Activated naive CD8-positive, alpha-beta T cell treated with anti-CD3 and anti-CD28 coated beads, Interleukin-2, amount 50 U/mL, for 24 hours (primary cell): ENCODE data around the gene RDX.

Experiments used
- ATAC-seq: fragments of 150-1000 bp; cut with Tn5 transposase; one replicate; pipeline ENCODE4 v1.10.0; 2021
- DNase-seq: peaks from one replicate; pipeline ENCODE4 v3.0.0; 2021
- H3K27ac Mint-ChIP-seq: one replicate; pipeline ENCODE4 v1.8.0; 2021; ENCODE audit warnings: mild to moderate bottlenecking, mixed read lengths
- H3K27me3 Mint-ChIP-seq: one replicate; pipeline ENCODE4 v1.8.0; 2021; ENCODE audit warnings: mixed read lengths
- H3K36me3 Mint-ChIP-seq: one replicate; pipeline ENCODE4 v1.8.0; 2021; ENCODE audit warnings: low read depth, mixed read lengths
- H3K4me1 Mint-ChIP-seq: one replicate; pipeline ENCODE4 v1.8.0; 2021; ENCODE audit warnings: mixed read lengths
- H3K4me3 Mint-ChIP-seq: one replicate; pipeline ENCODE4 v1.8.0; 2021; ENCODE audit warnings: mild to moderate bottlenecking, moderate library complexity, mixed read lengths
- H3K9me3 Mint-ChIP-seq: one replicate; pipeline ENCODE4 v1.8.0; 2021; ENCODE audit warnings: mixed read lengths

Gene RDX

GRCh38 chr11:110269996-110270395 lies 26.4 kb downstream of the RDX start:
- H3K36me3 Mint-ChIP-seq = peaks cover 34% of the 10 kb centered on the region
- H3K27ac Mint-ChIP-seq = no peak overlapping the region
- no peak overlapping the region for H3K4me3 Mint-ChIP-seq
- no peak for ATAC-seq
- no peaks in the 10 kb centered on the region for H3K9me3 Mint-ChIP-seq
- no peak for DNase-seq
- no peaks in the 10 kb centered on the region for H3K27me3 Mint-ChIP-seq
- no peaks in the 10 kb centered on the region for H3K4me1 Mint-ChIP-seq

GRCh38 chr11:110268441-110268840 lies 28.0 kb downstream of the RDX start:
- H3K9me3 Mint-ChIP-seq = no peaks in the 10 kb centered on the region
- no peak overlapping the region for H3K4me3 Mint-ChIP-seq
- no peaks in the 10 kb centered on the region for H3K27me3 Mint-ChIP-seq
- DNase-seq (no peak), ATAC-seq (no peak)
- H3K4me1 Mint-ChIP-seq = no peaks in the 10 kb centered on the region
- H3K27ac Mint-ChIP-seq = no peak overlapping the region
- peaks cover 38% of the 10 kb centered on the region for H3K36me3 Mint-ChIP-seq

GRCh38 chr11:110262072-110262403 lies 34.4 kb downstream of the RDX start:
- Mint-ChIP-seq H3K27ac (no peak overlapping the region), H3K27me3 (no peaks in the 10 kb centered on the region), H3K4me1 (peaks cover 1% of the 10 kb centered on the region), H3K4me3 (no peak overlapping the region), H3K36me3 (peaks cover 43% of the 10 kb centered on the region), H3K9me3 (no peaks in the 10 kb centered on the region)
- no peak for DNase-seq
- ATAC-seq = no peak

GRCh38 chr11:110261195-110262071 lies 35.0 kb downstream of the RDX start:
- Mint-ChIP-seq H3K4me3 (no peak overlapping the region), H3K9me3 (no peaks in the 10 kb centered on the region), H3K4me1 (peaks cover 1% of the 10 kb centered on the region), H3K27ac (no peak overlapping the region), H3K27me3 (no peaks in the 10 kb centered on the region), H3K36me3 (peaks cover 43% of the 10 kb centered on the region)
- ATAC-seq (no peak), DNase-seq (no peak)

- no peaks in the 10 kb centered on the region for H3K9me3 Mint-ChIP-seq
- H3K4me1 Mint-ChIP-seq = peaks cover 5% of the 10 kb centered on the region
- DNase-seq (no peak), ATAC-seq (no peak)
- no peak overlapping the region for H3K4me3 Mint-ChIP-seq
- no peaks in the 10 kb centered on the region for H3K27me3 Mint-ChIP-seq
- no peak overlapping the region for H3K27ac Mint-ChIP-seq
- H3K36me3 Mint-ChIP-seq = peaks cover 41% of the 10 kb centered on the region
These were observed 42.9 kb downstream of the RDX start for GRCh38 chr11:110253525-110253924.

GRCh38 chr11:110251836-110252235 lies 44.6 kb downstream of the RDX start:
- ATAC-seq (no peak), DNase-seq (no peak)
- Mint-ChIP-seq H3K27me3 (no peaks in the 10 kb centered on the region), H3K4me1 (peaks cover 5% of the 10 kb centered on the region), H3K4me3 (no peak overlapping the region), H3K36me3 (peaks cover 36% of the 10 kb centered on the region), H3K27ac (no peak overlapping the region), H3K9me3 (no peaks in the 10 kb centered on the region)

- Mint-ChIP-seq H3K27ac (no peak overlapping the region), H3K4me1 (peaks cover 5% of the 10 kb centered on the region), H3K4me3 (no peak overlapping the region), H3K27me3 (no peaks in the 10 kb centered on the region), H3K9me3 (no peaks in the 10 kb centered on the region), H3K36me3 (peaks cover 34% of the 10 kb centered on the region)
- no peak for DNase-seq
- ATAC-seq = no peak
These were observed 46.2 kb downstream of the RDX start for GRCh38 chr11:110250168-110250567.

- peaks cover 5% of the 10 kb centered on the region for H3K4me1 Mint-ChIP-seq
- no peaks in the 10 kb centered on the region for H3K27me3 Mint-ChIP-seq
- H3K27ac Mint-ChIP-seq = no peak overlapping the region
- H3K9me3 Mint-ChIP-seq = no peaks in the 10 kb centered on the region
- no peak for ATAC-seq
- DNase-seq = no peak
- H3K36me3 Mint-ChIP-seq = peaks cover 34% of the 10 kb centered on the region
- H3K4me3 Mint-ChIP-seq = no peak overlapping the region
These were observed 46.6 kb downstream of the RDX start for GRCh38 chr11:110249766-110250165.

- Mint-ChIP-seq H3K36me3 (peaks cover 34% of the 10 kb centered on the region), H3K9me3 (no peaks in the 10 kb centered on the region), H3K27ac (no peak overlapping the region), H3K4me3 (no peak overlapping the region), H3K4me1 (peaks cover 5% of the 10 kb centered on the region), H3K27me3 (no peaks in the 10 kb centered on the region)
- no peak for ATAC-seq
- DNase-seq = no peak
These were observed 47.3 kb downstream of the RDX start for GRCh38 chr11:110249066-110249465.

- no peaks in the 10 kb centered on the region for H3K9me3 Mint-ChIP-seq
- H3K27ac Mint-ChIP-seq = no peak overlapping the region
- no peak for DNase-seq
- H3K4me3 Mint-ChIP-seq = no peak overlapping the region
- H3K27me3 Mint-ChIP-seq = no peaks in the 10 kb centered on the region
- ATAC-seq = no peak
- H3K36me3 Mint-ChIP-seq = peaks cover 39% of the 10 kb centered on the region
- H3K4me1 Mint-ChIP-seq = no peaks in the 10 kb centered on the region
These were observed 52.6 kb downstream of the RDX start for GRCh38 chr11:110243791-110244190.

GRCh38 chr11:110242746-110243145 lies 53.7 kb downstream of the RDX start:
- no peak for DNase-seq
- Mint-ChIP-seq H3K27me3 (no peaks in the 10 kb centered on the region), H3K27ac (no peak overlapping the region), H3K9me3 (no peaks in the 10 kb centered on the region), H3K36me3 (peaks cover 39% of the 10 kb centered on the region), H3K4me3 (no peak overlapping the region), H3K4me1 (no peaks in the 10 kb centered on the region)
- ATAC-seq = no peak

GRCh38 chr11:110242188-110242587 lies 54.2 kb downstream of the RDX start:
- ATAC-seq (no peak), DNase-seq (no peak)
- H3K27ac Mint-ChIP-seq = no peak overlapping the region
- H3K9me3 Mint-ChIP-seq = no peaks in the 10 kb centered on the region
- H3K36me3 Mint-ChIP-seq = peaks cover 42% of the 10 kb centered on the region
- H3K4me1 Mint-ChIP-seq = no peaks in the 10 kb centered on the region
- no peak overlapping the region for H3K4me3 Mint-ChIP-seq
- no peaks in the 10 kb centered on the region for H3K27me3 Mint-ChIP-seq

GRCh38 chr11:110235966-110236365 lies 60.4 kb downstream of the RDX start:
- H3K9me3 Mint-ChIP-seq = no peaks in the 10 kb centered on the region
- no peak for DNase-seq
- peaks cover 52% of the 10 kb centered on the region for H3K36me3 Mint-ChIP-seq
- no peak for ATAC-seq
- no peak overlapping the region for H3K4me3 Mint-ChIP-seq
- no peaks in the 10 kb centered on the region for H3K27me3 Mint-ChIP-seq
- H3K4me1 Mint-ChIP-seq = no peaks in the 10 kb centered on the region
- H3K27ac Mint-ChIP-seq = no peak overlapping the region

- H3K27me3 Mint-ChIP-seq = no peaks in the 10 kb centered on the region
- H3K27ac Mint-ChIP-seq = no peak overlapping the region
- DNase-seq (no peak), ATAC-seq (no peak)
- peaks cover 47% of the 10 kb centered on the region for H3K36me3 Mint-ChIP-seq
- no peaks in the 10 kb centered on the region for H3K4me1 Mint-ChIP-seq
- no peaks in the 10 kb centered on the region for H3K9me3 Mint-ChIP-seq
- no peak overlapping the region for H3K4me3 Mint-ChIP-seq
These were observed 66.0 kb downstream of the RDX start for GRCh38 chr11:110230377-110230776.

GRCh38 chr11:110219006-110219785 lies 77.2 kb downstream of the RDX start:
- Mint-ChIP-seq H3K4me3 (no peak overlapping the region), H3K4me1 (no peaks in the 10 kb centered on the region), H3K9me3 (no peaks in the 10 kb centered on the region), H3K27me3 (no peaks in the 10 kb centered on the region), H3K36me3 (peaks cover under 1% of the 10 kb centered on the region), H3K27ac (no peak overlapping the region)
- DNase-seq (no peak), ATAC-seq (no peak)
